HG03521 (cell line): ENCODE results near the gene RBM7.

Experiments
- ATAC-seq: cut with Tn5 transposase; IDR thresholded peaks from one replicate; pipeline ENCODE4 v1.9.1; 2021; ENCODE audit warnings: mild to moderate bottlenecking, moderate library complexity; ENCODE audit not compliant: unreplicated experiment

The RBM7 gene

DNA sequence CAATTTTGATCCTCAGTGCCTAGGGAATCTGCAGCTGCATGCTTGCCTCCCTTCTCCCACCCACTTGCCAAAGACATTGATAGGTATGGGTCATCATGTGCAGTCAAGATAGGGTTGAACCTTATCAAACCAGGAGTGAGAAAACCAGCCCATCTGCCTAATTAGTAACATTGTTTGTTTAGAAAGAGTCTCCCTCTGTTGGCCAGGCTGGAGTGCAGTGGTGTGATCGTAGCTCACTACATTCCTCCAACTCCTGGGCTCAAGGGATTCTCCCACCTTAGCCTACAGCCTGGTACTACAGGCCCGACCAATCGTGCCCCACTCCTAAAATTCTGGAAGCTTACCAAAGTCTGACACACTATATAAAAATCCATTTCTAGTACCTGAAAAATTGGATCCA is 4.7 kb upstream of the RBM7 start:
- ATAC-seq = no peak

DNA sequence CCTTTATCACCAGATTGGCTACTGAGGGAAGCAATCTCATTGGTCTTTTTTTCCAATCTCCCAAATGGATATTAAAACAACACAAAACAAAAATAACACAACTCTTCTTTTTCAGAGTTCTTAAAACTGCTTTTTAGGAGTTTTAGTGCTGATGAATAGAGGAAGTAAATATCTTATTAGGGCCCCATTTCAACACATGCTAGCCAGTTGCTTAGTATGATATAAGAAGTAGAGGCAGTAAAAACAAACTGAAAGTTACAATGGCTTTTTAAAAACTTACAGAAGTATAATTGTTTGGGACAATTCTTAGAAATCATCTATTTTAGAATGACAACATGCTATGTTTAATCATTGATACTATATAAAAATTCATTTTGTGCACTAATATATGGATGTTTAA is 3.5 kb upstream of the RBM7 start:
- ATAC-seq = no peak

DNA sequence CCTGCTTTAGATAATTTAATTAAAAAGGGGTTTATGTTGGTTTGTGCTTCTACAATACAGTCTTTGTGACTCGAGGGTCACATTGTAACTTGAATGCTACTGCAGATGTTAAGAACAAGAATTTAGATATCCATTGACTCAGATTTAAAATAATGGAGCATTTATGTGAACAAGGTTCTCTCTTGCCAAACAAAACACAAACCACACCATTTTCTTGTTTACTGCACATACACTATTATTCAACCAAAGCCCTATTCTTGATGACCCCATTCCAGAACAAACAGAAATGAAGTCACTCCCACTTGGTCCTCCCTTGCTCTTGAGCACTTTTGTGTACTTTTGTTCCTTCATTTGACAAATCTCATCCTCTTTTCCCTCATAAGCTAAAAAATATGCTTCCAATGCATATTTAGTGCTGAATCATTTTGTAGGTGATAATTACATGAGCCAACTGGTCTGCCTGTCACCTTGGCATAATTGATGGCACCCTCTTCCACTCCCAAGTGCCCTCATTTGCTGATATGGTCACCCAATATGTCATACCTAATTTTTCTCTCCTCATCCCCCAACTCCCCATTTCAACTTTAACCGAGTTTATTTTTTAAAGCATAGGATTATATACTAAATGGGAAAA is 3.0 kb upstream of the RBM7 start:
- no peak for ATAC-seq

DNA sequence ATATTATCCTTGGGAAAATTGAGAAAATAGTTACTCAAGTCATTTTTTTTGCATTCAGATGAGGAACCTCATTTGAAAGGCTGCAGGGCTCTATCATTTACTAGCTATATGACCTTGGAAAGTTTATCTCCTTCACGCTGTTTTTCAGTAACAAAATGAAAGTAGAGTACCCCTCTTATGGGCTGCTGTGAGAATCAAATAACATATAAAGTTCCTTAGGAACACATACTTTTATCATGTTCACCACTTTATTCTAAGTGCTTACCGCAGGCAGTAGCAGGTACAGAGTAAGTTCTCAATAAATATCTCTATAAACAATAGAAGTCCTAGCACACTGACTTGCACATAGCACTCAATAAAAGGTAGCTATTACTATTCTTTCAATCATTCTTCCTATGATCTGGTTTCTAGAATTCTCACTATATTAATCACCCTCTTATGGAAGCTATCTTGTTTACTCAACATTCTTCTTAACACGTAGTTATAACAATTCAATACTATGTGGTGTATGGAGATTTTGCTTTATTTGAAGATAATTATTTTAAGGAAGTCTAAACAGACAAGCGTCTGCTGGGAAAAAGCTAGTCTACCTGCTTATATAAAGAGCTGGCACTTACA is 2.1 kb upstream of the RBM7 start:
- no peak for ATAC-seq

DNA sequence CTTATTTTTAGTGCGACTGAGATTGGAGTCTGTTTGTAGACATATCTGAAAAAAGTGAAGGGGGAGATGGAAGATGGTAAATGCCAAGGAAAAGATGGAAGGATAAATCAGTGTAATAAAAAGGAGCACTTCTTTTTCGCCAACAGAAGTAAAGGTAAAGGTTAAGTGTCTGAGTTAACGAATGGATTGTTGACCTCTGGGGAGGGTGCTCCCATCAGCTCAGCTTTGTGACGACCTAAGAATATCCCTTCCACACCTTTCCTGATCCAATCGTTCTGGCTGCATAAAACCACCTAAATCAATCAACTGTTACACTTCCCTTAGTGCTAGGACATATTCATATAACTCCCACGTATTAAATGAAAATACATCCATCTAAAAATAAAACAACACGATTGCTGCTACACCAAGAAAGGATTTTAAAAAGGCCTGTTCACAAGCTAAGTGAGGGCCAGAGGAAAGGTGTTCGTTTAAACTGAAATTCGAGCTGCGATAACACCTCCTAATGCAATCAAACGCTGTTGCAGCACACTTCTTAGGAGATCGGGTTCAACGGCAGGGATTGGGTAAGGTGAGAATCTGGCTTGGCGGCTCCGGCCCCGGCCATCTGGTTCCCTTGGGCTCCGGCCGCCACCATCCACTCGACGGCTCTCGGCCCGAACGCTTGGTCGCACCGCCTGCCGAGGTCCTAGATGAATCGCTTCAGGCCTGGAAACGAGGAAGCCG is 813 bp upstream of the RBM7 start:
- peak; percentile 12 for ATAC-seq

DNA sequence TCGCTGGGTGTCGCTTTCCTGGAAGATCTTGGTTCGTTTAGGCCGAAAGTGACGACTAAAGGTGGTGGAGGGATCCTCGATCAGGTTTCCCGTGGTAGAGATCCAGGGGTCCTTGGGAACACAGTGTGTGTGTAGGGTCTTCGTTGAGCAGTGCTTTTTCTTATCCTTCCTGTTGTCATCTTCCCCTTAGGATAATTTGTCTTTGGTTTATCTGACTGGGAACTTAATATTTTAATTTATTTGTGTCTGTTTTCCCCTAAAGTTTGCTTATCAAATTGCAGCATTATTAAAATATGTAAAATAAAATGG is 403 bp downstream of the RBM7 start:
- ATAC-seq = no peak

DNA sequence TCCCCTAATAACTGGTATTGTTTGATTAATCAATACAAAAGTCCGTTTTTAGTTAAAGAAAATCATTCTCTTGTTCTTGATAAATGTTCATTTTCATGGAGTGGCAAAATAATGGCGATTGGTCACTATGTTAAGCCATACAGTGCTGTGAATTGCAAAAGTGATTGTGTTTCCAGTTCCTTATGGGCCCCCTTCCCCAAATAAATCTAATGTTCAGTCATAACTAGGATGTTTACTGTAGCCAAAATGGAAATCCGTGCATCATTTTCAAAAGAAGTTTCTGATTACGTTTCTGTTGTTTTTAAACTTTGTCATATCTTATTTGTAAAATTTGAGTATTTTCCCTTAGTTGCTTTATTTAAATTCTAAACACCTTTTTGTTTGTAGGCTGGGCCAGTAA is 845 bp downstream of the RBM7 start:
- ATAC-seq = no peak

DNA sequence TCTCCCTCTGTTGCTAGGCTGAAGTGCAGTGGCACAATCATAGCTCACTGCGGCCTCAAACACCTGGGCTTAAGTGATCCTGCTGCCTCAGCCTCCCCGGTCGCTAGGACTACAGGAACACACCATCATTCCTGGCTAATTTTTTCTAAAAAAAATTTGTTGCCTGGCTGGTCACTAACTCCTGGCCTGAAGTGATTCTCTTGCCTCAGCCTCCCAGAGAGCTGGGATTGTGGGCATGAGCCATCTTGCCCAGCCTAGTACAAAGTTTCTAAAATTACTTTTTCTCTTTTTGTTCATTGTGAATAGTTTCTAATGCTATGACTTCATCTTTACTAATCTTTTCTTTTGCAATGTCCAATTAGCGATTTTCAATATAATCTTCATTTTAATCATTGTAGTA is 12.5 kb downstream of the RBM7 start:
- ATAC-seq = no peak

DNA sequence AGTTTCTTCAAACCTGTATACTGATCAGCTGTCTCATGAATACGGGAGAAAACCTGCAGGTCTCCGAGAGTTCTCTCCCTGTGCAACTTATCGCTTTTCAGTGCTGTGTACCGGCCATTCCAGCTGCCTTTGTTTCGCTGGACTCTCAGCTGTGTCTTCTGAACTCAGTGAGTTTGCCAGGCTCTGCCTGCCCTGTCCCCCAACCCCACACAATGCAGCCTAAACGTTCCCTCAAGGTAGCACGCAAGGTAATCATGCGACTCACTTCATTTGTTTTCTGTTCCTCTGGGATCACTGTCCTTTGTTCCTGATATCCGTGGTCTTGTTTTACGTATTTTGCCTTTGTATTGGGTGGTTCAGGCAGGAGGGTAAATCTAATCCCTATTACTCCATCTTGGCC is 13.5 kb downstream of the RBM7 start:
- ATAC-seq = no peak

DNA sequence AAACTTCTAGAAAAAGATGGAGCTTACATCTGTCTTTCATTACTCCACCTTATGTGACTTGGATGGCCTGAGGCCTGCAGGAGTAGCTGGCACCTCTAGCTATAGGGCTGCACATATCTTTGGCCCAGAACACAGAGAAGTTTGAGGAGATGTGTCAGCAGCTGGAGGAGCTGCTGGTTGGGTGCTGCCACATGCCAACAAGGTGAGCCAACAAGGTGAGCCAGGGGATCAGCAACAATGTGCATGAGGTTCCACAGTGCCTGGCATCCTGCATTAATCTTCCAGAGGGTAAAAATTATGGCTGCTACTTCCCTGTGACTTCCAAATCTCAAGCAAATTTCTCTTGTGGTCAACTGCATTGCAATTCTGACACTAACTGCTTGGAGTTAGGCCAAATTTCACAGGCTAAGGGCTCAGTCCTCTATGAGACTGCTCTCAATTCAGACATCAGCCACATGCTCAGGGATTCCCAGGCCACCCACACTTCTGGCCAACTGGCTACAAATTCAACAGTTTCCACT is 16.0 kb downstream of the RBM7 start:
- ATAC-seq = no peak

DNA sequence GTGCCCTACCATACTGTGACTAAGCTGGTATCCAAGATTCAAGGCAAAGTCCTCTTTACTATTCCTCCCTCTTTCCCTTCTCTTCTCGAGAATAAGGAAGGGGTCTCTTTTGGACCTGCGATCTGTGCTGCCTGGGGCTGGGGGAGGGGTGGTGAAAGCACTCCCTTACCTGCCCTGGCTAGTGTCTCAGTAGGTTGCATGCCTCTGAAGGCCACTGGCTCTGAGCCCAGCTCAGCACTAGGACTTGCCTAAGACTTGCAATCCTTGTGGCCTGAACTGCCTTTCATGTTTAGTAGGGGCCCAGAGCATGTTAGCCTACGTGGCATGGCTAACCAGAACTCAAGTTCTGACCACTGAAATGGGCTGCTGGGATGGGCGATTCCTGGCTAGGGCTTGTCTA is 25.8 kb downstream of the RBM7 start:
- no peak for ATAC-seq

DNA sequence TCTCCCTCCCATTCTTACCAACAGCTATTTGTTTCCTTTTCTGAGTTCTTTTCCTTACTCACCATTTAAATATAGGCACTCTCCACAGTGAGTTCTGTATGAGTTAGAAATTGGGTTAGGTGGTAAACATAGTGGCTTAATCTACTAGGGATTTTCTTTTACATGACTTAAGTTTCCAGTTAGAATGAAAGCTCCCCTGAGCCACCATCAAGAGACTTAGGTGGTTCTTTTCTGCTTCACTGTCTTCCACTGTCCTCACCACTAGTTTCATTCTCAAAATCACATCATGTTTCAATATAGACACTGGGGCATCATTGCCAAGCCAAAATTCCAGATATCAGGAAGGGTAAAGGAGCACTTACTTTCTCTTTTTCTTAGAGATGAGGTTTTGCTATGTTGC is 29.8 kb downstream of the RBM7 start:
- ATAC-seq = no peak

DNA sequence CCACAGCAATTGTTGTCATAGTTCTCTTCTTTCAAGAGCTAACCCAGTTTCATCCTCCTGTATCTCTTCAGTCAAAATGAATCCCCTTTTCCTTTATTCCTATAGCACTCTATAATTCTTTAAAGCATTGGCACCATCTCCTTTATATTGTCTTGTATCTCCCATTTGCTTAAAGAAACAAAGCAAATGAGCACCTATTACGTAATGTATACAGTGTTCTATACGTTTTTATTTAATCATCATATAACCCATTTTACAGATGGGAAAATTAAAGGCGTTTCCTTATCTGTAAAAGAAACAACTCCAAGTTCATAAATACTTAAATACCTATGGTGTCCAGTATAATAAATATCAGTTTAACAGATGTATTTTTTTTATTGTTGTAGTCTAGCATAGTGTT is 32.4 kb downstream of the RBM7 start:
- ATAC-seq = no peak

DNA sequence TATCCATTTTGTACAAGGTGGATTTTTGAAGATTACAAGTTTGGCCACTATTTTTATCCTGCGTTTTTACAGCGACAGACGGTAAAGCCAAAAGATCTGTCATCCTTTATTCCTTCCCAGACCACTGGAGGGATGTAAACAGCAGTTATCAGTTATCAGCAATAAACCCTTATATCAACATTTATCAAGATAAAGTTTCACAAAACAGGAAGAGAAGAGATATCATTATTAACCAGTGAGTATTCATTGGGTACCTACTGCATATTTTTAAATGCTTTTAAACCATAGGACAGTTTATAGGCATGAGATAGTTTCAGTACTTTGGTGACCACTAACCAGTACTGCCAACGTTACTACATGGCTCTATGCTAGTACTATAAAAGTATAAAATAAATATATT is 32.9 kb downstream of the RBM7 start:
- no peak for ATAC-seq

DNA sequence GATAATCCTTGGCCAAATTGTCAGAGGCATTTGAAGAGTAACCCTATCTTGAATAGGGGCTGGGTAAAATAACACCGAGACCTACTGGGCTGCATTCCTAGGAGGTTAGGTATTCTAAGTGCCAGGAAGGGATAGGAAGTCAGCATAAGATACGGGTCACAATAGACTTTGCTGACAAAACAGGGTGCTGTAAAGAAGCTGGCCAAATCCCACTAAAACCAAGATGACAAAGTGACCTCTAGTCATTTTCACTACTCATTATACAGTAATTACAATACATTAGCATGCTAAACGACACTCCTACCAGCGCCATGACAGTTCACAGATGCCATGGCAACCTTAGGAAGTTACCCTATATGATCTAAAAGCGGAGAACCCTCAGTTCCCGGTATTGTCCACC is 37.8 kb downstream of the RBM7 start:
- ATAC-seq = no peak

DNA sequence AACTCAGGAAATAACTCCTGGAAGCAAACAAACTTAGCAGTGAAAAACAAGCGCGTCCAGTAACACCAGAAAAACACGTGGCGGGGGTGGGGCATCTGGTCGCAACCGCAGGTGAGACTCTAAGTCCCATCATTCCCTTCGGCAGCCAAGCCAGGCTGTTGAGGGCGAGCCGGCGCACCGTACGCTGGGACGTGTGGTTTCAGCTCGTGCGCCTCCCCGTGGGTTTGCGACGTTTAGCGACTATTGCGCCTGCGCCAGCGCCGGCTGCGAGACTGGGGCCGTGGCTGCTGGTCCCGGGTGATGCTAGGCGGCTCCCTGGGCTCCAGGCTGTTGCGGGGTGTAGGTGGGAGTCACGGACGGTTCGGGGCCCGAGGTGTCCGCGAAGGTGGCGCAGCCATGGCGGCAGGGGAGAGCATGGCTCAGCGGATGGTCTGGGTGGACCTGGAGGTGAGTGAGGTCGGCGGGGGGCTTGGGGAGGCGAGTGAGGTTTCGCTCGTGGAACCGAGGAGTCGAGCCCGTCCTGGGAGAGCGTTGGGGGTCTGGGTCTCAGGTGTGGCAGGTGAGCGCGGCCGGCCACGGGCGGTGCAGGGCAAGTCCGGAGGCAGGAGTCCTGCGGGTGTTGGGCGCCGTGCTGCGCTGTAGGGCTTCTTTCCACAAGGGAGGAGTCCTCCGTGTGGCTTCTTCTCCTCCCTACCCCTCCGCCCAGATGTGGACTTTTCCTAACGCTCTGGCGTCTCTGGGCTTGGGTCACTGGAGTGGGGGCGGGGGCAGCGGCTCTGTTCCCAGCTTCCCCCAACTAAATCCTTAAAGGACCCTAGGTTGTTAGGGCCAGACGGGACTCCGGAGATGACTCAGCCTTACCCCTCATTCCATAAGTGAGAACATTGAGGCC is 39.0 kb downstream of the RBM7 start, which contains the start of gene REXO2:
TSS of gene REXO2 (plus strand) at position 239 of the 892 bp plus-strand sequence. CDS start at position 301, 62 bp downstream.
- peak; percentile 99 for ATAC-seq

DNA sequence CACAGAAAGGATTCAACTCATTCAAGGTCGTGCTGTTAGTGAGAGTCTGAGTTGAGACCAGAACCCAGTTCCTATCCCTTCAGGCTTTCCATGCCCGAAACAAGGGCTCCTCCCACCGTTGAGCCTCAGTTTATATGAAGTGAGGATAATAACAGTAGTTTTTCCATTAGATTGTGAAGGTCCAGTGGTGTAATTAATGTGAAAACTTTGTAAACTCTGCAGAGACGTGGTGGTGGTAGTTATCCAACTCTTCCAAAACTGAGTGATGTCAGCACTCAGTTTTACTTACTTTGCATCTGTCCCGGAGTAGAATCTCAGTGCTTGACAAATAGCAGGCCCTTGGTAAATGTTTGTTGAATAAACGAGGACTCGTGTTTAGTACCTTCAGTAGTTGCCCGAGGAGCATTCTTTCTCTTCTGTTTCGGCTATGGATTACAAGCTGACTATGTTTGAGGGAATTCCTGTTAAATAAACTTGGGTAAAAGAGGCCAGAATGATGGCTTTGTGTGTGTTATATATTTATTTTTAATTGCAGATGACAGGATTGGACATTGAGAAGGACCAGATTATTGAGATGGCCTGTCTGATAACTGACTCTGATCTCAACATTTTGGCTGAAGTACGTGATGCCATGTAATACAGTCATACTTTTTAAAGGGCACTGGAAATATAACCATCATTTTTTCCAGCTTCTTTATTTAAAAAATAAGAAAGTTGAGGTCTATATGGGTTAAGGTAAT is 39.8 kb downstream of the RBM7 start:
- ATAC-seq = no peak

DNA sequence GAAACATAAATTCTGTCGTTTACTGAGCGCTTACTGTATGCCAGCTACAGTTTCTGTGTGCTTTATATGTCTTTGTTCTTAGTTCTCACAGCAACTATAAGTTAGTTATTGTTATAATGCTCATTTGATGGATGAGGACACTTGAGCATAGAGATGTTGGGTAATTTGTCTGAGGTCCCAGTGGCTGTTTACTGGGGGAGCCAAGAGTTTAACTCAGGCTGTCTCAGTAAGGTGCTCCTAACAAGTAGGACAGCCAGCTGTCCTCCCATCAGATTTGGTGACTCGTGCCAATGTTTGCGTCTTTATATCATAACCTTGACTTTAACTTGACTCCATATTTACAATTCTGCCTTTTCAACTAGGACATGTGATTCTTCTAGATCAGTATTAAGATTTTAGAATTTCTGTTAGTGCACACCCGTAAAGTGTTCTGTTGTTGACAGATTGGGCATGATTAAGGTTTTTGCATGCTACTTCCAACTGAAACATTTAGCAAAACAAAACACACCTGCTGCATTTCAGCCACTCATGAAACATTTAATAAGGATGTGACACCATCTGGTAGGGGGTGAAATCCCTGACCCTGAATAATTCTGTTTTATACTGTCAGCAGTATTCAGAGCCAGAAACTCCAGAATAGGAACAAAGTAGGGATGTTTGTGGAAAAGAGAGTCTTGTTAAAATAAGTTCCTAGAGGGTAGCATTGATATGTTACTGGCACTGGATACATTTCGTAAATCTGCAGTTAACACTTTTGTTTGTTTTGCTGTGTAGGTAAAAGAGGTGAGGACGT is 40.7 kb downstream of the RBM7 start:
- no peak for ATAC-seq

DNA sequence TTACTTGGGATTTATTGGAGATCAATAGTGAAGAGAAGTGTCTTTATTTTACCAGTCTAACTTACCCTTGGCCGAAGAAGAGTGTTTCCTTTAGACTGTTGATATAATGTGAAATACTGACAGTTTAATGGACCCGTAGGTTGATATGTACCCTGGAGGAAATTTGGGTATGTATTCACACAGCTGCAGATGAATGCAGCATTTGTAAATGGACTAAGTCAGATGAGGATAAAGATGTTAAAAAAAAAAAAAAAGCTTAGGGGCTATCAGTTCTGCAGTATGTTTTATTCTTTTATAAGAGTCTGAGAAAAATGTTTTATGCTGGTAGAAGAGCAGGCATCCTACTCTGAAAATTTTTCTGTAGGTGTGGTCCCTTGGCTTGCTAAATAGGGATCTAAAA is 41.5 kb downstream of the RBM7 start:
- ATAC-seq = no peak

DNA sequence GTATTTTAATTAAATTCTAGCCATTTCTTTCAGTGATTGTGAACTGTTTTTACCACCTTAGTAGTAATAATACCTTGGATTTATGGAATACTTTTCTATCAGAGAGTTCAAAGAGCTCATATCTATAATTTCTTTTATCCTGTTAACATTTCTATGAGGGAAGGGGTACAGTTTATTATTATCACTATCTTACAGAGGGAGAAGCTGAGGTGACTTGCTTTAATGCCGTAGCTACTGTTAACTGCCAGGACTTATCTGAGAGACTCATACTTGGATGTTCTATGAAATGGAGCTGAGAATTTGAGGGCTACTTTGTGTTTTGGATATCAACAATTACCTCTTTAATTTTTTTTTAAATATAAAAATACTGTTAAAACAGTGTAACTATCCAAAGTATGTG is 42.1 kb downstream of the RBM7 start:
- no peak for ATAC-seq
